HUES64 (cell line): ENCODE measurements around the gene MYO5C.

Source experiments
- H3K27ac ChIP-seq: 2 replicates; pipeline ENCODE4 v1.7.0; 2013; ENCODE audit warnings: low read depth, low read length, inconsistent platforms
- H3K27me3 ChIP-seq: 2 replicates; pipeline ENCODE4 v1.6.1; 2013; ENCODE audit warnings: mild to moderate bottlenecking, low read length; ENCODE audit not compliant: insufficient read depth
- H3K36me3 ChIP-seq: 2 replicates; pipeline ENCODE4 v1.6.1; 2013; ENCODE audit warnings: mild to moderate bottlenecking, low read length; ENCODE audit not compliant: insufficient read depth
- H3K4me1 ChIP-seq: 2 replicates; pipeline ENCODE4 v1.6.1; 2013; ENCODE audit warnings: mild to moderate bottlenecking, low read length, moderate library complexity; ENCODE audit not compliant: insufficient read depth
- H3K4me3 ChIP-seq: 2 replicates; pipeline ENCODE4 v1.5.1; 2013; ENCODE audit warnings: mild to moderate bottlenecking, low read length, moderate library complexity
- H3K9ac ChIP-seq: 2 replicates; pipeline ENCODE4 v1.6.1; 2013; ENCODE audit warnings: mild to moderate bottlenecking, low read depth, low read length
- H3K9me3 ChIP-seq: 2 replicates; pipeline ENCODE4 v1.6.1; 2013; ENCODE audit warnings: low read depth, low read length; ENCODE audit not compliant: insufficient read depth
- WGBS: fragments of 150-250, 120-280 bp; methylation state at CpG from one replicate; pipeline ENCODE4 v1.1.7; 2013; ENCODE audit warnings: missing lambda C conversion rate; 5-methylcytosine and 5-hydroxymethylcytosine counted together

Gene MYO5C

GRCh38 chr15:52277575-52277974 lies 18.0 kb downstream of the MYO5C start:
- Histone ChIP-seq H3K27ac (no peak overlapping the region), H3K9me3 (no peaks in the 10 kb centered on the region), H3K36me3 (peaks cover 81% of the 10 kb centered on the region), H3K27me3 (no peaks in the 10 kb centered on the region), H3K9ac (no peak overlapping the region), H3K4me3 (no peak overlapping the region), H3K4me1 (no peaks in the 10 kb centered on the region)
- WGBS = 91% methylated on average over 8 of the region's 9 CpGs

DNA sequence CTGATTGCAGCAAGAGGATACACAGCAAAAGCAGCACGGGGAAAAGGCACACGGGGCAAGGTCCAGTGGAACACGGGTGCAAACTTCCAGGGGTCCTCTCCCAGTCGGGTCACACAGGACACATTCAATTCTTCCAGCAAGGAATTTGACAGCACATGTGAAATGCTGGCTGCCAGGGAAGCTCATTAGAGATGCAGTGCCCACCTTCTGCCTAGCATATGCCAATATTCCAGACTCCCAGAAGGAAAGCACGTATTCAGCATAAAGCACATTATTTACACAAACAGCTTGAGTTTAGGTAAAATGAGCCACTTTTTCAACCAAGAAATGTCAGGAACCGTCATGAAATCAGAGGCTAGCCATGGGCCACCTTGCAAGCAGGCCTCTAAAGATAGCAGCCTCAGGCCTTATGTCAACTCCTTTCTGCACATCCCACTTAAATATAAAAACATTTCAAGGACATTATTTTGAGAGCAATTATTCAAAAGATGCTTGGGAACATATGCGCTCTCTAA lies 19.3 kb downstream of the MYO5C start:
- H3K4me3 ChIP-seq = no peak overlapping the region
- H3K4me1 ChIP-seq = no peaks in the 10 kb centered on the region
- no peak overlapping the region for H3K9ac ChIP-seq
- WGBS = 90% methylated on average over 6 of the region's 7 CpGs
- no peak overlapping the region for H3K27ac ChIP-seq
- H3K36me3 ChIP-seq = peaks cover 85% of the 10 kb centered on the region
- no peaks in the 10 kb centered on the region for H3K9me3 ChIP-seq
- no peaks in the 10 kb centered on the region for H3K27me3 ChIP-seq

GRCh38 chr15:52263563-52264282 lies 31.9 kb downstream of the MYO5C start:
- H3K36me3 ChIP-seq = peaks cover 32% of the 10 kb centered on the region
- 89% methylated on average over 11 of the region's 11 CpGs for WGBS
- H3K27me3 ChIP-seq = no peaks in the 10 kb centered on the region
- peaks cover 20% of the 10 kb centered on the region for H3K4me1 ChIP-seq
- no peak overlapping the region for H3K9ac ChIP-seq
- no peaks in the 10 kb centered on the region for H3K9me3 ChIP-seq
- no peak overlapping the region for H3K27ac ChIP-seq
- no peak overlapping the region for H3K4me3 ChIP-seq

DNA sequence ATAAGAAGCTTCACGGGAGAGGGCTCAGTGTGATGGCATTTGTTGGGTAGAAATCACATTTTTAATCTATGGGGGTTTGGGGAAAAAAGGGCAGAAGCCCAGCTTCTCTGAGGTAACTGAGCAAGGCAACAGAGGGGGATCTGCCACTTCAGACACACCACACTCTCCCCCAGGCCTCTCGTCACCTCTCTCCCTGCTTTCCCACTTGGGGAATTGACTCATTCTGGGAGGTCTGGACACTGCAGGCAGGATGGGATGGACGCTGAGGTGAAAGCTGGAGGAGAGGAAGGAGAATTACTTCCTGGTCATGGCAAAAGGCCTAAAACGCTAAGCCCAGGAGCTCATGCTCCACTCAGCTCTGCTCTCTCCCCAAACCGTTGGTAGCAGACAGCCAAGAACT lies 33.2 kb downstream of the MYO5C start:
- peaks cover 26% of the 10 kb centered on the region for H3K36me3 ChIP-seq

DNA sequence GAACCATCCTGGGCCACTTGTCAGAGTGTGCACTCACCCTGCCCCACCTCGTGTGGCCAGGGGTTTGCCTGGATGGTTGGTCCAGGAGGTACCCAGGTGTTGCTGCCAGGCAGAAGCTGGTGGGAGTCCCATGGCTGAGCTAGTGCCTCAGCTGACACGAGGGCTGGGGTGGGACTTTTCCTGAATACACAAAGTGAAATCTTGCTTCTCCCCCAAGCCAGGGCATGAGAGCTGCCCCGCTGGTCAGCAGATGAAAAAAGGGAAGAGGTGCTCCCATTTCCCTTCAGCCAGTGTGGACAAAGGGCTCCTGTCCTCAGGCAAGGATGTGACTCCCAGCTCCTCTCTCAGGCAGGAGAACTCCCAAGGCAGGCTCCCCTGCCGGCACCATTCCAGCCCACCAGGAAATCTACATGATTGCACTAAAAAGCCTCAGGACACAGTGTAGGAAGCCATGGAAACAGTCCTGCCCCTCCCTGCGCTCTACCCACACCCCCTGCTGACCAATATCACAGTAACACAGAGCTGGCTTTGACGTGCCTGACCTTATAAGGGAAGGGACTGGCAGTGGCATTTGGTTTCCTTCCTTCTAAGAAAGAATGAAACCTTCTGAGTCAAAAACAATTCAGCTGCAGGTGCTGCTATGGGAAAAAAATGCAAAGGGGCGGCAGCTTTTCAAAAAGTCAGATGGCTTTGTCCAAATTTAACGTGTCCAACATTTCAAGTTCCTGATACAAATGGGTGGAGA lies 33.9 kb downstream of the MYO5C start:
- Histone ChIP-seq H3K4me3 (no peak overlapping the region), H3K27ac (peak overlapping the region; percentile 96), H3K27me3 (no peaks in the 10 kb centered on the region), H3K9ac (peak overlapping the region; percentile 65), H3K9me3 (no peaks in the 10 kb centered on the region), H3K36me3 (peaks cover 21% of the 10 kb centered on the region), H3K4me1 (peaks cover 41% of the 10 kb centered on the region)
- 8% methylated on average over 8 of the region's 8 CpGs for WGBS

More for the DNA sequence above, 33.2 kb downstream of the MYO5C start:
- Histone ChIP-seq H3K27ac (peak overlapping the region; percentile 96), H3K9ac (peak overlapping the region; percentile 65; the same call in 1 of the 2 replicates), H3K9me3 (no peaks in the 10 kb centered on the region), H3K4me3 (no peak overlapping the region), H3K27me3 (no peaks in the 10 kb centered on the region), H3K4me1 (peaks cover 34% of the 10 kb centered on the region)
- WGBS = 63% methylated on average over 5 of the region's 5 CpGs

GRCh38 chr15:52261026-52261425 lies 34.6 kb downstream of the MYO5C start:
- Histone ChIP-seq H3K4me3 (no peak overlapping the region), H3K27me3 (no peaks in the 10 kb centered on the region), H3K36me3 (peaks cover 18% of the 10 kb centered on the region), H3K9ac (peak overlapping the region; percentile 50), H3K27ac (peak overlapping the region; percentile 96), H3K4me1 (peaks cover 43% of the 10 kb centered on the region), H3K9me3 (no peaks in the 10 kb centered on the region)
- 96% methylated on average over 10 of the region's 10 CpGs for WGBS

GRCh38 chr15:52259503-52259902 lies 36.1 kb downstream of the MYO5C start:
- Histone ChIP-seq H3K27ac (no peak overlapping the region), H3K9ac (no peak overlapping the region), H3K4me3 (no peak overlapping the region), H3K9me3 (no peaks in the 10 kb centered on the region), H3K36me3 (peaks cover 34% of the 10 kb centered on the region), H3K27me3 (no peaks in the 10 kb centered on the region), H3K4me1 (peaks cover 43% of the 10 kb centered on the region)
- 99% methylated on average over 4 of the region's 4 CpGs for WGBS

DNA sequence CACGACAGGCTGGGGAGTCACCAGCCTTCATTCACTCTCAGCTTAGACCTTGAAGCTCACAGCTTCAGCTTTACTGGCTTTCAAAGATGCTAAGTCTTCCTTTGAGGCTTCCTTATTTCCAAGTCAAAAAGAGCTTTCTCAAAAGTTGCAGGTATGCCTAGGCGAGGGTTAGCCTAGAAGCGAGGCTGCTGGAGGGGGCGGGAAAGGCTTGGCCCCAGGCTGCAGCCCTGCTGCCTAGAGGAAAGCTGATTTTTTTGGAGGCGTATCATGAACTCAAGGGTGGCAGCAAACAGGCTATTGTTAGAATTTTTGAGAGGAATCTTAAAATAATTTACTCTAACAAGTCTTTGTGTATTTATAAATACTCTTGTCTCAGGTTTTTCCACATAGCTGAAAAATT lies 37.1 kb downstream of the MYO5C start:
- H3K27me3 ChIP-seq = no peaks in the 10 kb centered on the region
- H3K4me1 ChIP-seq = peaks cover 43% of the 10 kb centered on the region
- H3K4me3 ChIP-seq = no peak overlapping the region
- WGBS = 69% methylated on average over 5 of the region's 5 CpGs
- peaks cover 26% of the 10 kb centered on the region for H3K36me3 ChIP-seq
- peak overlapping the region; percentile 70 for H3K27ac ChIP-seq
- no peaks in the 10 kb centered on the region for H3K9me3 ChIP-seq
- H3K9ac ChIP-seq = no peak overlapping the region

GRCh38 chr15:52257734-52258062 lies 37.9 kb downstream of the MYO5C start:
- no peak overlapping the region for H3K9ac ChIP-seq
- peaks cover 40% of the 10 kb centered on the region for H3K4me1 ChIP-seq
- no peaks in the 10 kb centered on the region for H3K9me3 ChIP-seq
- 75% methylated on average over 5 of the region's 5 CpGs for WGBS
- H3K36me3 ChIP-seq = peaks cover 28% of the 10 kb centered on the region
- peak overlapping the region; percentile 47; the same call in 1 of the 2 replicates for H3K27ac ChIP-seq
- H3K4me3 ChIP-seq = no peak overlapping the region
- H3K27me3 ChIP-seq = no peaks in the 10 kb centered on the region

GRCh38 chr15:52256930-52257733 lies 38.5 kb downstream of the MYO5C start:
- H3K9ac ChIP-seq = no peak overlapping the region
- H3K36me3 ChIP-seq = peaks cover 29% of the 10 kb centered on the region
- no peaks in the 10 kb centered on the region for H3K27me3 ChIP-seq
- WGBS = 80% methylated on average over 10 of the region's 10 CpGs
- H3K27ac ChIP-seq = peak overlapping the region; percentile 38; the same call in 1 of the 2 replicates
- H3K9me3 ChIP-seq = no peaks in the 10 kb centered on the region
- H3K4me1 ChIP-seq = peaks cover 35% of the 10 kb centered on the region
- H3K4me3 ChIP-seq = no peak overlapping the region

DNA sequence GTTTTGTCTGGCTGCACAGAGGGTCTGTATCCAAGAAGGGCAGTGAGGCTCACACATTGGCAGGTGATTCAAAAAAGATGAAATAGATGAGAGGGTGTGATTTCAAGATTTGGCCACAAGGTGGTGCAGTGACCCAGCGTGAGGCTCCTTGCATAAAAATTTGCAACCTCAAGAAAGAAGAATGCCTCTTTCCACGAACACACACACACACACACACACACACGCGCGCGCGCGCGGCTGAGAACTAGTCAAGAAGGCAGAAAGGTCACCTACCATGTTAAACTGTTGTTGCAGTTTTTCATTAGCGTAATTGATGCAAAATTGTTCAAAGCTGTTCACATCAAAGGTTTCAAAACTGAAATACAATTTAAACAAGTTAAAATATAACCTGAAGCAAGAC lies 39.2 kb downstream of the MYO5C start:
- Histone ChIP-seq H3K27me3 (no peaks in the 10 kb centered on the region), H3K36me3 (peaks cover 30% of the 10 kb centered on the region), H3K9ac (no peak overlapping the region), H3K4me3 (no peak overlapping the region), H3K9me3 (no peaks in the 10 kb centered on the region), H3K4me1 (peaks cover 28% of the 10 kb centered on the region), H3K27ac (no peak overlapping the region)
- WGBS = 16% methylated on average over 10 of the region's 10 CpGs
